ENCODE results near the gene BCL11A.

The BCL11A gene

DNA sequence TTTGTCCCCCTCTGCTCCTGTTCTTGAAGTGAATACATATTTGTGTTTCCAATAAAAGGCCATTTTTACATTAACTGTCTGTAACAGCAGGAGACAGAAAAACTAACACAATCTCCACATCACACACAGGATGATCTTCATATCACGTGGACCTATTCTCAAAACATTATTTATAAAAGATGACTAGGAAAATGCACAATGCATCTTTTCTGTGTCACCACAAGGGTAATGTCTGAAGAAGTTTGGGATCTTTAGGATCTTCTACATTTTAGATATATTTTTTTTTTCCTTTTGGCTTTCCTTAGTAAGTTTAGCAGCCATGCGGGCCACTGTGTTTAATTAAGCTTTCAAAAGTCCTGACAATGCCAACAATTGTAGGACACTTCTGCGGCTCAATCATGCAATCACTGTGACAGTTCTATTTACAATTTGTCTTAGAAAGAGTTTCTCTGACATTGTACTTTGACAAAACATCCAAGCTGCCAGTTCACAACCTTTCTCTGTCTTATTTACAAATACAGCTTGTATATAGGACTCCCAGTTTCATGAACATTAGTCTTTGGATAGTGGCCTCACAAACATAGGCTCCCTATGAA lies 12.3 kb downstream of the BCL11A start:
- no peak for DNase-seq

DNA sequence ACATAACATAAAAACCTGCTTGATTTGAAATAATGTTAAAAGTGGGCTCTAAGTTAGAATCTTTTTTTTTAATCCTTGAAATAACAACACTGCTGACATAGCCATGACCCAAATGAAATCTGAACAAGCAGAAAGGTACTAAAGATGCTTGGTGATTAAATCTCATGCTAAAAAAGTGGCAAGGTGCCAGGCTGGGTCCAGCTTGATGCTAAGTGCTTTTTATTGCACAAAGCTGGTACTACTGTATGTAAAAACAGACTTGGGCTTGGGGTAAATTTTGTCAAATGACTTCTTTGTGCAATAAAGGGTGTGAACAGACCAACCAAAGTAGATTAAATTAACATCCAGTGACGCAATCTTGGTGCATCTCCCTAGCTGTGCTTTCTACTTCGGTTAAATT lies 13.4 kb downstream of the BCL11A start:
- no peak for DNase-seq

GRCh38 chr2:60539140-60539539 lies 14.3 kb downstream of the BCL11A start:
- no peak for DNase-seq

DNA sequence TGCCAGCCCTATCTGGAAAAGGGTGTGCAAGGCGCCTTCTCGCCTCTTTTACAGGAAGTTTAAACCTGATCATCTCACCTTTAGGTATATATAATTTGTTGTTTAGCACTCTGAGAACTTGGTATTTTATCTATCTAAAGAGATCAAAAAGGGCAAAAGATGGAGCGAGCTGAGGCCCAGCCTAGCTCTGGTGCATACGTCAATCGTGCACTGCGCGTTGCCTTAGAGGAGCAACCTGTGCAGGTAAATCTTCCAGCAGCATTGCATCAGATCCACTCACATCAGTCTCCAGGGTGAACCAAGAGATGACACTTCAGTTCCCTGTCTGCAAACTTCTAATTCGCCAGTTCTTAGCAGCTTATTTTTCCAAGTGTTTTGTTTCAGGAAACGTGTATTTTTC lies 15.4 kb downstream of the BCL11A start:
- no peak for DNase-seq

DNA sequence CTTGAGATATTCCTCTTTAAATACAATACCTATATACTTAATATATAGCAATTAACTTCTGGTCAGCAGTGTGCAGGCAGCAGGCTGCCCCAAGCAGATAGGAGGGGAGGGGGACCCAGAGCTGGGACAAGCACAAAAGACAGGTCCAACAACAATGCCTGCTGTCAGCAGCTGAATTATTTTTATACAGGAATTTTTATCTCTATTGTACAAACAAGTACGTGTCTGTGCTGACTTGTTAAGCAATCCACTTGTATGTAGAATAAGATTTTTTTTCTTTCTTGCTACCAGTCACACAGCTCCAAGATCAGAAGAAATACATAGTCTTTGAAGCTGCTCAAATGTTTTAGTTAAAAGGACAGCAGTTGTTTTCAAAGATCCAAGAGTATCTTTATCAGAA lies 16.7 kb downstream of the BCL11A start:
- no peak for DNase-seq

- no peak for DNase-seq
Measured at GRCh38 chr2:60535685-60536312, 17.7 kb downstream of the BCL11A start.

GRCh38 chr2:60534892-60535684 lies 18.4 kb downstream of the BCL11A start:
- no peak for DNase-seq

DNA sequence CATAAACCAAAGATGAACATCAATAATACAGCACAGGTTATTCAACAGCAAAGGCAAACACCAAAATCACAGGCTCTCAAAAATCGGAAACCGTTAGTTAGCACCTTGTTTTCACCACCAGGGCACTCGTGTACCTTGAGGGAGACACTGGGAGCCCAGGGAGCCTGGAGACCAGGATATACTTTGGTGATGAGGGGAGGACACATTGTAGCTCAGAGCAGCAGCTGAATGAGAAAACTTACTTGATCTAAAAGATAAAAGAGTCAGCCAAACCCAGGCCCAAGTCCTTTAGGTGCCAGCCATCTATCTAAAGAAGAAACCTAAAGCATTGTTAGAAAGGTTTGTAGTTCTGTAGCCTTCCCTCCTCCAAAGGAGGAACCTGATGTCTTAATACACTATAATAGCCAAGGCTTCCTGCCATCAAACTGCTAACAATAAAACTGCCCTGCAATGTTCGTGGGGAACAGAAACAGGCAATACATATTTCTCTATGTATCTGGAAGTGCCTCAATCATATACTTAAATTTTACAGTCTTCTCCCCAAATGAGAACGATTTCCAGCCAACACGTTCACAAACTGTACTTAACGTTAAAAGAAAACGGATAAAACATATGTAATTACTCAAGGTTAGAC lies 19.3 kb downstream of the BCL11A start:
- no peak for DNase-seq

DNA sequence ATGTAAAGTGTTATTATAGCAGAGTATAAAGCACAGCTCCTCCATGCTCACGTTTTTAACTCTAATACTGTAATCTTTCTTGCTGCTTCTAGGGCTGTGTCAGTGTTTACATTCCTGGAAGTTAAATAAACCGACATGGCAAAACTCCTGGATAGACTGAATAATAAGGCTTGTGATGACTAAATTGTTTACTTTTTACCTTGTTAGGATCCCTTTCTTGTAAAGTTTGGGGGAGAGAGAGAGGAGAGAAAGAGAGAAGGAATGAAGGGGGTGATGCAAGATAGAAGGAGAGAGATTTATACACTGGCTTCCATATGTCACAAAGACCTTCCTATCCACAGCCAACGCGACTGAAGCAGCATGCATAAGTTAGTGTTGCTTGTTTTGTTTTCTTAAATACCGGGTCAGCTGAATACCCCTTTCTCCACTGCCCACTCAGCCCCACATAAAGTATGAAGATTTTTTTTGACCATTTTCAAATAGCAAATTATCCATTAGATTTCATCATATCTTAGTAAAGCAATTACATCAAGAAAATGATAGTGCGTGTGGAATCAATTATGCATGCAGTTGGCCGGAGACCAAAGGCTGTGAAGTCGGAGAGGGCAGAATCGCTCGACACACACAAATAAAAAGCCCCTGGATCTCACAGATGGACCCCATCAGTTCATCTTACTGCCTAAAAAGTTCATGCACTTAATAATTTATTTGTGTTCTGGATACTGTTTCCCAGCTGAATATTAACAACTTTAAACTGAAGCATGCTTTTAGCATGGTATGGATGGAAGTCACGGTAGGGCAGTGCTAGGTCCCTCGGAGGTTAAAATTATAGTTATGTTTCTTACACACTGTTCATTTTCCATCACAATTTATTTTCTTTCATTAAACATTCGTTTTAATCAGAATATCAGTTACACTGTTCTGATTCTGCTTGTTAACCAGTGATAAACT lies 20.1 kb downstream of the BCL11A start:
- no peak for DNase-seq

- no peak for DNase-seq
Measured at GRCh38 chr2:60532421-60532820, 21.0 kb downstream of the BCL11A start.

- DNase-seq: no peak
Measured at GRCh38 chr2:60531701-60532133, 21.7 kb downstream of the BCL11A start.

DNA sequence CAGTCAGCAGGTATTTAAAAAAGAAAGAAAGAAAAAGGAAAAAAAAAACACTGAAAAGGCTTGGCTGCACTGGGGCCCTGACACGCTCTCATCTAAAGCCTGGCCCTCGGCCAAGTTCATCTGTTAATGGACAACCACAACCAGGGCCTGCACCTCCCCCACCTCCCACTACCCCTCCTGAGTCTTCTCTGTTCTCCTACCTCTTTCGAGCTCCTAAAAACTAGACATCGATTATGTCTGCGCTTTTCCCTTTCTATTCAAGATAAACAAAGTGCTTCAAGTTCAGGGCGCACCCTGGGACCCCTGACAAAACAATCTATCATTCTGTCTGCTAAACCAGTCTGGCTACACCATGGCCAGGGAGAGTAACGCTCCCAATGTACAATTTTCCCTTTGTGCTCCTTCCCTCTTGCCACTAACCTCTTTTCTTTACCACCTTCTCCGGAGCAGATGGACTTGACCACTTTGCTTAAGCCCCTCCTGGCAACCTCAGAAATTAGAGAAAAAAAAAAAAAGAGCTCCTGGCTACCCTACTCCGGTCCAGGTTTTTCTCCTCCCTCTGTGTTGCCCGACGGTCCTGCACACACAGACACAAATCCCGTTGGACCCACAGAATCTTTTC lies 22.7 kb downstream of the BCL11A start:
- DNase-seq: no peak

GRCh38 chr2:60529785-60530627 lies 23.4 kb downstream of the BCL11A start:
- no peak for DNase-seq

DNA sequence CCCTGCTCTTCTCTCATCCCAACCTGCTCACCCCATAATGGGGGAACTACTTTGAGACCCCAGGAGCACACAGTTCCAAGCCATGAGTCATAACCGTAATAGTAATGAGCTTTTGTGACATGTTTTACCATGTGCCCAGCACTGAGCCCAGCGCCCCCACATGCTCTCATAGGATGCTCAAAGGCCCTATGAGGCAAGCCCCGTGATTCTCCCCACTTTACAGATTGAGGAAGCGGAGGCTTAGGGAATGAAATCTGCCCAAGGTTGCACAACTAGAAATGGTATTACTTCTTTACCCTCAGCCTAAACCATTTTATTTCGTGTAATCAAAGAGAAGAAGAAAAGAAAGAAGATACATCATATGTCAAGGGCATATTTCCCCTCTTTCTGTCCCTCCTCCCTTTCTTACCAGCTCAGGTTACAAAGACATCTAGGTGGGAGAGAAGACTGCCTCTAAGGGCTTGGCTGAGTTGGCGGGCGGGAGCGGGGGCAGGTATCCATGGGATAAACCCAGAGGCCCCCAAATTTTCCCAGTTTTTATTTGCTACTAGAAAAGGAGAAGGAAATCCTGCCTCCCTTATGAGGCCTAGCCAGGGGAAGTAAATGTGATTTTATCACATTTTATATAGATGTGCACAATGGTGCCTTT lies 24.2 kb downstream of the BCL11A start:
- no peak for DNase-seq

DNA sequence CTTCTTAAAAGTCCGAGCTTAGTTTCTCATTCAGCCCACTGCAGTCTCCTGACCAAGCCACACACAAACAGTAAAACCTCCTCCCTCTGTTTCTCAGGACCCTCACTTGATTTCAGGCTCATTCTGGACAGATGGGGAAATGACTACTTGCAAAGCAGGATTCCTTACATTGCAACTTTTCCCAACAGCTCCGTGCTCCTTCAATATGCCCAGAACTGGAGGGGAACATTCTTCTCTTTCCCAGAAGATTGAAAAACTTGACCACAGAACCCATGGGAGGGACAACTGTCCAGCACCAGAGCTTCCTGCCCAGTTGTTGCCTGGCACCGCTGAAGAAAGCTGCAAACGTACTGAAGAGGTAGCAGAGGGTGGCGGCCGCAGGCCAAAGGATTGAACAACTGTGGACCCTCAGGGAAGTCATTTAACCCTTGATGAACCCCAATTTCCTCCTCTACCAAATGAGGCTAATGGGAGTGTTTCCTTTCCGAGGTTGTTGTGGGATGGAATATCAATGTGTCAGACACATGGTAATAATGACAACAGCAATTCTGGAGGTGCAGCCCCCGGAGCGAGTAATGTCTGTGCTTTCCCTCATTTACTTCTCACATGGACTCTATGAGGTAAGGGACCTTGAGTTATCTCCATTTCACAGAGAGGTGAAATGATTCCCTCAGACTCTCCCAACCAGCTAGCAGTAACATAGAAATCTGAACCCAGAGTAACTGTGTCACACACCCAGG lies 25.0 kb downstream of the BCL11A start:
- DNase-seq: no peak

DNA sequence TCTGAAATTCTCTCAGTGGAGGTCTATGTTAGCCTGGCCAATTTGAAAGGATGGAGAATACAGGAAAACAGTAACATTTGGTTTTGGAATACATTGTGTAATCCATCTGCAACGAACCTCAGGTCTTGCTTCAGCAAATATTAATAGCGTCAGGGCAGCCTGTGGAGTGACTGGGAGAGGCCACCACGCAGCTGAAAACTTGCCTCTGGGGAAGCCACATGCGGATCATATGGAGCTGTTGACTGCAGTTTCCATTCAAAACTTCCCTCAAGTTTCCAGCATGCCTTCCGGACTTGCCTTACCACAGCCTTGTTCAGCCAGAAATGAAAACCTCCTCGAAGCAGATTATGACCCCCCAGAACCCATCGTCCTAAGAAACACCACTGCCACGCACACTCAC lies 25.7 kb downstream of the BCL11A start:
- DNase-seq: no peak

DNA sequence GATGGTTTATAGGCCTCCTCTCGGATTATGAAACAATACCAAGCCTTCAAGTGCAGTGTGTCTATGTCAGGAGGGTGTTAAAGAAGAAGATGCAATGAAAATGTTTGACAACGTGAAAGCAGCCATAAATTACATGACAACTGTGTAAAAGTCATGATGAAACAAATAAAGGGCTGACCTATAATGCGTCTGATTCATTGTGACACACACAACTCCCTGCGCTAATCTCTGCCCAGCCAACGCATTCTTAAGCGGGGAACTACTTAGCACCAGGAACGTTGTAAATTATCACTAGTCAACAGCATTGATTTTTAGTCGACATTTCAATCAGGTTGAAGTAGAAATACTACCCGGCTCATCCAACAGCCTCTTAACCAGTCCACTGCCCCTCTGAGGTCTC lies 26.8 kb downstream of the BCL11A start:
- DNase-seq: no peak

- no peak for DNase-seq
Measured at GRCh38 chr2:60525899-60526298, 27.6 kb downstream of the BCL11A start.

- DNase-seq: no peak
Measured at GRCh38 chr2:60524874-60525273, 28.6 kb downstream of the BCL11A start.

DNA sequence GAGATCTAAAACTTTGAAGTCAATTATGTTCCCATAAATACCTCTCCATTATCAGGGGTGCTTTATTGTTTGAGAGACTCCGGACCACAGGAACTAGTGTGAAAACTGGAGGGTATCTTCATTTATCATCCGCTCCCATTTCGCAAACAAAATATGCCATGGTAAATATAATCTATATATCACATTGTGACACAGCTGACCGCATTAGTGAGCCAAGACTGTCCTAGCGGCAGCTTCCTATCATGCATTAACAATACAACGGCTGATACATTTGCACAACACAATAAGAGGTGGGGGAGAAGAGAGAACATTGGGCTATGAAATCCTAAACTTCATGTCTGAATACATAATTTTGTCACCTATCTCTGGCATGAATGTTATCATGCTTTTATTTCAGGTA lies 29.5 kb downstream of the BCL11A start:
- no peak for DNase-seq
